ES-I3 (cell line): Measurements from ENCODE around the gene RFX3.
A peak's percentile ranks its signal among the peaks of the same experiment; 100 is the strongest.

Source experiments
- H3K36me3 ChIP-seq: 2 replicates; pipeline ENCODE4 v1.6.1; 2013; ENCODE audit warnings: mild to moderate bottlenecking, low read length, control low read depth, moderate library complexity; ENCODE audit not compliant: insufficient read depth
- H3K4me1 ChIP-seq: 2 replicates; pipeline ENCODE4 v1.6.1; 2013; ENCODE audit warnings: mild to moderate bottlenecking, control low read depth, low read length; ENCODE audit not compliant: insufficient read depth
- H3K9ac ChIP-seq: 2 replicates; pipeline ENCODE4 v1.6.1; 2013; ENCODE audit warnings: low read depth, mild to moderate bottlenecking, low read length, moderate library complexity
- H3K9me3 ChIP-seq: 2 replicates; pipeline ENCODE4 v1.6.1; 2013; ENCODE audit warnings: mild to moderate bottlenecking, low read length, moderate library complexity; ENCODE audit not compliant: control insufficient read depth, insufficient read depth

The RFX3 gene

GRCh38 chr9:3525096-3525835, 535 bp downstream of the RFX3 start:
- H3K9me3 ChIP-seq: no peaks in the 10 kb centered on the region
- H3K36me3 ChIP-seq: no peaks in the 10 kb centered on the region
- peaks cover 7% of the 10 kb centered on the region; the same call in 1 of the 2 replicates for H3K4me1 ChIP-seq
- H3K9ac ChIP-seq: peak overlapping the region; percentile 100

- H3K9me3 ChIP-seq: no peaks in the 10 kb centered on the region
- H3K9ac ChIP-seq: no peak overlapping the region
- peaks cover 7% of the 10 kb centered on the region; the same call in 1 of the 2 replicates for H3K4me1 ChIP-seq
- no peaks in the 10 kb centered on the region for H3K36me3 ChIP-seq
Observed at GRCh38 chr9:3521966-3522365, 3.8 kb downstream of the RFX3 start.

GRCh38 chr9:3520564-3520963, 5.2 kb downstream of the RFX3 start:
- no peaks in the 10 kb centered on the region for H3K36me3 ChIP-seq
- no peaks in the 10 kb centered on the region for H3K9me3 ChIP-seq
- peaks cover 7% of the 10 kb centered on the region; the same call in 1 of the 2 replicates for H3K4me1 ChIP-seq
- H3K9ac ChIP-seq: no peak overlapping the region

- Histone ChIP-seq H3K9ac (no peak overlapping the region), H3K4me1 (peaks cover 7% of the 10 kb centered on the region), H3K9me3 (no peaks in the 10 kb centered on the region), H3K36me3 (no peaks in the 10 kb centered on the region)
Observed at GRCh38 chr9:3517377-3518048, 8.3 kb downstream of the RFX3 start.

DNA sequence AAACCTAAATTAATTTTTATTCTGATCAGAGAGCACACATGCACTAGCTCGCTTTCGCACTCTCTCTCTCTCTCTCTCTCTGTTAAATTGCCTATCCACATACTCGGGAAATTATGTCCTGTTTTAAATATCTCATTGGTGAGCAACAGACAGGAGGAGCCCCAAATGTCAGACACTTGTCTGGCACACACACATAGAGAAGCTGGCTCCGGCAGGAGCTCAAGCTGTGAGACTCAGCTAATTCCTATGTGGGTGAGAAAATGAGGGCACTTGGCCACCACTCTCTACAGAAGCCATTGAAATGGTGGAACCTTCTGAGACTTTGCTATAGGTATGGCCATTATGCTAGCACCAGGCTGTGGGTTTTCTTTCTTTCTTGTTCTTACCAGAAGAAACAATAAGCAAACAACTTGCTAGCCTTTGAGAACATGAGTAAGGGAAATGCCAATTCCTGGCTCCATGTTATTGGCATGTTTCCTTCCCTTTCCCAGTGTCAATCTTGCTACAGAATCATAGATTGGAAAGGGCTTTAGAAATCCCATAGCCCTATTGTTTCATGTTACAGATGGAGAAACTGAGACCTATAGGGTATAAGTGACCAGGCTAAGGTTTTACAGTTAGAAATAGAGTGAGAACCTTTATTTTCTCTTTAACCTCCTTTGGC, 9.0 kb downstream of the RFX3 start:
- no peaks in the 10 kb centered on the region for H3K36me3 ChIP-seq
- no peak overlapping the region for H3K9ac ChIP-seq
- H3K9me3 ChIP-seq: no peaks in the 10 kb centered on the region
- H3K4me1 ChIP-seq: peaks cover 7% of the 10 kb centered on the region

DNA sequence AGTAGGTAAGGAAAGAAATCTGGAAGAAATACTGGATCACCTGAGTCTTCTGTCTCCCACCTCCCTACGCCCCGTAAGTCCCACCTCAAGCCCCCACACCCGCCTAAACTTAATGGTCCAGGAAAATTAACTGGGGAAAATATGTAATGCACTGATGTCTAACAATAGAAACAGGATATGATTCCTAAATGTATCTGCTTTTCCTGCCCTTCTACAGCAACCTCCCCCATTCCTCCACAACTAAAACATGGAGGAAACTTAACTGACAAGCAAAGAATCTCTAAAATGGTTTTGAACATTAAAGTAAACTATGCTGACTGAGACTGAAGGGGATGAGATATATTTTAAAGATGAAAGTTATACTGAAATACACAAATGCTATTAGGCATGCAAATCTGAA, 10.4 kb downstream of the RFX3 start:
- no peaks in the 10 kb centered on the region for H3K9me3 ChIP-seq
- peaks cover 6% of the 10 kb centered on the region for H3K4me1 ChIP-seq
- H3K36me3 ChIP-seq: no peaks in the 10 kb centered on the region
- no peak overlapping the region for H3K9ac ChIP-seq

- Histone ChIP-seq H3K9me3 (no peaks in the 10 kb centered on the region), H3K9ac (no peak overlapping the region), H3K4me1 (peaks cover 4% of the 10 kb centered on the region; the same call in 1 of the 2 replicates), H3K36me3 (no peaks in the 10 kb centered on the region)
Observed at GRCh38 chr9:3514786-3515185, 11.0 kb downstream of the RFX3 start.

GRCh38 chr9:3513265-3513818, 12.5 kb downstream of the RFX3 start:
- Histone ChIP-seq H3K36me3 (no peaks in the 10 kb centered on the region), H3K9ac (no peak overlapping the region), H3K9me3 (no peaks in the 10 kb centered on the region), H3K4me1 (peaks cover 12% of the 10 kb centered on the region)

DNA sequence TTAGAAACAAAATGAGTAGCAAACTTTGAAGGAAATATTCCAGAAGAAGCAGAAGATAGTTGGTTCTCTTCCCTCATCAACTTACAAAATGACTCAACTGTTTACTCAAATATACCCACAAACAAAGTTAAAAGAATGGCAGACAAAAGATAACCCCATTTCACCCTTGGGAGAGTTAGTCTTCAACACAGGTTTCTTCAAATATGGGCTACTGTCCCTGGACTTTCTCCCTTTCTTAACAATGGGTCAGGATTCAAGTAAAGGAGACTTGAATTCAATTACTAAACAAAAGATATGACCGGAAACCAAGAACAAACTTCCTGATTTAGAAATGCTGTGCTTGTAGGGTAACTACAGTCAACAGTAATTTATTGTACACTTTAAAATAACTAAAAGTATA, 14.2 kb downstream of the RFX3 start:
- H3K36me3 ChIP-seq: no peaks in the 10 kb centered on the region
- H3K9ac ChIP-seq: no peak overlapping the region
- peaks cover 13% of the 10 kb centered on the region for H3K4me1 ChIP-seq
- no peaks in the 10 kb centered on the region for H3K9me3 ChIP-seq

DNA sequence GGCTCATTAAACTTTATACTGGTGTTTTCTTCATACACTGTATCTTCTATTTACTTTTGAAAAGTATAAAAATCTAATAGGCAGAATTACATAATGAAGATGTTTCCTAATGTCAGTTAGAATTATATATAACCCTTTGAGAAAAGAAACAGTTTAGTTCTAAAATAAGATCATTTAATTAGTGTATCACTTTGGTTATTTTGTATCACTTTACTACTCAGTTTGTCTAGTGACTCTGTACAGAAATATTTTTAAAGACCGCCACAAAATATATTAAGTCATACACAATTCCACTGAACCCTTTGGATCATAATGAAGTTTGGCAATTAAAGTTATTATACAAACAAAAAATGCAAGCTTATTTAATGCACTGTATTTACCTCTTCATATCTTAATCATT, 15.0 kb downstream of the RFX3 start:
- Histone ChIP-seq H3K36me3 (no peaks in the 10 kb centered on the region), H3K9me3 (no peaks in the 10 kb centered on the region), H3K4me1 (peaks cover 13% of the 10 kb centered on the region), H3K9ac (no peak overlapping the region)

GRCh38 chr9:3509926-3510325, 15.9 kb downstream of the RFX3 start:
- no peaks in the 10 kb centered on the region for H3K36me3 ChIP-seq
- no peaks in the 10 kb centered on the region for H3K9me3 ChIP-seq
- no peak overlapping the region for H3K9ac ChIP-seq
- peaks cover 13% of the 10 kb centered on the region for H3K4me1 ChIP-seq

GRCh38 chr9:3508521-3509291, 17.1 kb downstream of the RFX3 start:
- no peaks in the 10 kb centered on the region for H3K9me3 ChIP-seq
- H3K9ac ChIP-seq: peak overlapping the region; percentile 23; the same call in 1 of the 2 replicates
- no peaks in the 10 kb centered on the region for H3K36me3 ChIP-seq
- H3K4me1 ChIP-seq: peaks cover 13% of the 10 kb centered on the region

GRCh38 chr9:3508078-3508431, 17.7 kb downstream of the RFX3 start:
- no peak overlapping the region for H3K9ac ChIP-seq
- peaks cover 13% of the 10 kb centered on the region for H3K4me1 ChIP-seq
- H3K36me3 ChIP-seq: no peaks in the 10 kb centered on the region
- no peaks in the 10 kb centered on the region for H3K9me3 ChIP-seq
